Smooth muscle cell (in vitro differentiated cells): ENCODE measurements around the gene CCDC122. TPM values are rescaled to one million over a fixed set of nuclear protein-coding genes. Genes with fewer than 3 reads are reported as not detected.

ENCODE experiments used
- DNase-seq: peaks from one replicate; lab custom pipeline; 2025; ENCODE audit not compliant: unreplicated experiment; lab: John Stamatoyannopoulos, UW
- H2AFZ ChIP-seq: fragments of 200-600 bp; sonication (generic); 2 replicates; pipeline ENCODE4 v1.6.0; 2016; ENCODE audit warnings: antibody characterized with exemption, low read depth, mild to moderate bottlenecking
- H3F3A ChIP-seq: fragments of 200-600 bp; sonication (generic); 2 replicates; pipeline ENCODE4 v1.6.0; 2017; ENCODE audit warnings: antibody characterized with exemption, low read depth
- H3K27ac ChIP-seq: fragments of 200-600 bp; sonication (generic); 2 replicates; pipeline ENCODE4 v1.5.1; 2016; ENCODE audit warnings: low read depth, mild to moderate bottlenecking
- H3K27me3 ChIP-seq: fragments of 200-600 bp; sonication (generic); 2 replicates; pipeline ENCODE4 v1.6.1; 2016; ENCODE audit warnings: low read depth, mild to moderate bottlenecking
- H3K36me3 ChIP-seq: fragments of 200-600 bp; sonication (generic); 2 replicates; pipeline ENCODE4 v1.5.1; 2016; ENCODE audit warnings: low read depth
- H3K4me1 ChIP-seq: fragments of 200-600 bp; sonication (generic); 2 replicates; pipeline ENCODE4 v1.5.1; 2016; ENCODE audit warnings: low read depth
- H3K4me2 ChIP-seq: fragments of 200-600 bp; sonication (generic); 2 replicates; pipeline ENCODE4 v1.6.0; 2016; ENCODE audit warnings: mild to moderate bottlenecking
- H3K4me3 ChIP-seq: fragments of 200-600 bp; sonication (generic); 2 replicates; pipeline ENCODE4 v1.5.1; 2016; ENCODE audit warnings: mild to moderate bottlenecking
- H3K79me2 ChIP-seq: fragments of 200-600 bp; sonication (generic); 2 replicates; pipeline ENCODE4 v1.6.0; 2016; ENCODE audit warnings: low read depth, mild to moderate bottlenecking
- H3K9ac ChIP-seq: fragments of 200-600 bp; sonication (generic); 2 replicates; pipeline ENCODE4 v1.6.0; 2016; ENCODE audit warnings: low read depth
- H3K9me3 ChIP-seq: fragments of 200-600 bp; sonication (generic); replicated peaks from 2 replicates; pipeline ENCODE4 v1.5.1; 2016; ENCODE audit warnings: low read depth
- H4K20me1 ChIP-seq: fragments of 200-600 bp; sonication (generic); 2 replicates; pipeline ENCODE4 v1.6.0; 2016; ENCODE audit warnings: low read depth
- WGBS: methylation state at CpG from one replicate; pipeline ENCODE4 v1.1.7; 2016; ENCODE audit warnings: low lambda C conversion rate; 5-methylcytosine and 5-hydroxymethylcytosine counted together
- polyA plus RNA-seq: library from polyadenylated mRNA; unstranded; fragments of >200 nt; fragmentation: Nextera tagmentation; extraction: Ambion mirVana; gene quantifications from 2 replicates; pipeline ENCODE4 v1.2.1, GENCODE V29; 2016
- total RNA-seq: library from RNA; depleted of rRNA; stranded (reverse); fragments of >200 nt; gene quantifications from 2 replicates; pipeline ENCODE4 v1.2.3, GENCODE V29; 2014
- TF ChIP-seq, protein P1 (sequence below): fragments of 200-600 bp; sonication (generic); IDR thresholded peaks from 2 replicates; pipeline ENCODE4 v1.5.1; 2017; ENCODE audit warnings: borderline replicate concordance, mild to moderate bottlenecking, antibody characterized with exemption; ENCODE audit not compliant: insufficient read depth, poor library complexity, severe bottlenecking

Gene CCDC122
- total and polyA plus RNA-seq, 2 experiments from 2014 or later, result 2.8 to 3.8 TPM

DNA sequence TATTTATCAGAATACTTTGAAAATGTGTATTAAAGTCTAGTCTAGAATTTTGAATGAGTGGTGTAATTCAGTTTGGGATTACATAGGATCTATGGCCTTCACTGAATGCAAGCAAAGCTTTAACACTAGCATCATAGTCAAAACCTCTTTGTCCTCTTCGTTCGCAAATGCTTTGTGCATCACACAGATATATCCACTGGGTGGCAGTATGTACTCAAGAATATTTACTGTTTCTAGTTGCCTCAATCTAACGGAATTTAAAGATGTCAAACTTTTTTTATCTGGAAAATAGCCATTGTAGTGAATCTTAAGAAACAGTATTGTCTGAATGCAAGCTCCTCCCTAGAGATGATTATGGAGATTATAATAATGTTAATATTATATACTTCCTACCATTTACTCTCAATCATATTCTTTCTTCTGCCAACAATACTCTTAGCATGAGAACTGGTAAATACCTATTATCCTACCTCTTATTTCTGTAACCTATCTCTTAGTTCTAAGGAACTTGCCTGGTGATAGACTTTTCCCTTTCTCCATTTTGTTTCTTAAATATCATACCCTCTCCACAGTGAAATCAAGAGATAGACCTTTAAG is 26.0 kb upstream of the CCDC122 start:
- no peak overlapping the region for H2AFZ ChIP-seq
- H3K4me2 ChIP-seq, result no peak overlapping the region
- H3K79me2 ChIP-seq, result no peaks in the 10 kb centered on the region
- no peaks in the 10 kb centered on the region for H3K36me3 ChIP-seq
- H3K4me3 ChIP-seq, result no peak overlapping the region
- no peaks in the 10 kb centered on the region for H3K9me3 ChIP-seq
- no peaks in the 10 kb centered on the region for H3K4me1 ChIP-seq
- H3F3A ChIP-seq, result no peaks in the 10 kb centered on the region
- H3K27ac ChIP-seq, result no peak overlapping the region
- H4K20me1 ChIP-seq, result no peaks in the 10 kb centered on the region
- H3K27me3 ChIP-seq, result no peaks in the 10 kb centered on the region
- no peak for DNase-seq
- 2% methylated on average over 3 of the region's 3 CpGs for WGBS
- H3K9ac ChIP-seq, result no peak overlapping the region
- TF ChIP-seq, protein P1, sequence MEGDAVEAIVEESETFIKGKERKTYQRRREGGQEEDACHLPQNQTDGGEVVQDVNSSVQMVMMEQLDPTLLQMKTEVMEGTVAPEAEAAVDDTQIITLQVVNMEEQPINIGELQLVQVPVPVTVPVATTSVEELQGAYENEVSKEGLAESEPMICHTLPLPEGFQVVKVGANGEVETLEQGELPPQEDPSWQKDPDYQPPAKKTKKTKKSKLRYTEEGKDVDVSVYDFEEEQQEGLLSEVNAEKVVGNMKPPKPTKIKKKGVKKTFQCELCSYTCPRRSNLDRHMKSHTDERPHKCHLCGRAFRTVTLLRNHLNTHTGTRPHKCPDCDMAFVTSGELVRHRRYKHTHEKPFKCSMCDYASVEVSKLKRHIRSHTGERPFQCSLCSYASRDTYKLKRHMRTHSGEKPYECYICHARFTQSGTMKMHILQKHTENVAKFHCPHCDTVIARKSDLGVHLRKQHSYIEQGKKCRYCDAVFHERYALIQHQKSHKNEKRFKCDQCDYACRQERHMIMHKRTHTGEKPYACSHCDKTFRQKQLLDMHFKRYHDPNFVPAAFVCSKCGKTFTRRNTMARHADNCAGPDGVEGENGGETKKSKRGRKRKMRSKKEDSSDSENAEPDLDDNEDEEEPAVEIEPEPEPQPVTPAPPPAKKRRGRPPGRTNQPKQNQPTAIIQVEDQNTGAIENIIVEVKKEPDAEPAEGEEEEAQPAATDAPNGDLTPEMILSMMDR, result peak; percentile 82

DNA sequence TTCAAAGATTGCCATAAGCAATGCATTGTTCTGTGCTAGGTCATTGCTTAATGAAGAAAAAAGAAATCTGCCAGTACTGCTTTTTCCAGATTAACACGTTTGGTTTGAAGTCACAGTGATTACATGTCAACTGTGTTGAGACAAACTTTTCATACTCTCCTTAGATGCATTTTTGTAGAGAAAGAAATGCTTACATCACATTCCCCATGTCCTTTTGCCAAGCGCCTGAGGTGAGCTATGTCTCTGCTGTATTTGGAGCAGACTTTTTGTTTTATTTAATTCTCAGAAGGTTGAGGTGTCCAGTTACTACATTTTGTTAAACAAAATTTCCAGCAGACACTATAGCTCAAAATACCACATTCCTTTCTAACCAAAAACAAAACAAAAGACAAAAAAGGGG is 16.4 kb upstream of the CCDC122 start:
- Histone ChIP-seq H3K9me3 (no peaks in the 10 kb centered on the region), H3F3A (no peaks in the 10 kb centered on the region), H3K4me1 (no peaks in the 10 kb centered on the region), H2AFZ (no peak overlapping the region), H3K9ac (no peak overlapping the region), H3K4me2 (no peak overlapping the region), H4K20me1 (no peaks in the 10 kb centered on the region), H3K27me3 (no peaks in the 10 kb centered on the region), H3K4me3 (no peak overlapping the region), H3K36me3 (no peaks in the 10 kb centered on the region), H3K27ac (no peak overlapping the region), H3K79me2 (no peaks in the 10 kb centered on the region)
- TF ChIP-seq, protein P1, result no peak
- no peak for DNase-seq
- WGBS, result 77% methylated on average over 2 of the region's 2 CpGs

DNA sequence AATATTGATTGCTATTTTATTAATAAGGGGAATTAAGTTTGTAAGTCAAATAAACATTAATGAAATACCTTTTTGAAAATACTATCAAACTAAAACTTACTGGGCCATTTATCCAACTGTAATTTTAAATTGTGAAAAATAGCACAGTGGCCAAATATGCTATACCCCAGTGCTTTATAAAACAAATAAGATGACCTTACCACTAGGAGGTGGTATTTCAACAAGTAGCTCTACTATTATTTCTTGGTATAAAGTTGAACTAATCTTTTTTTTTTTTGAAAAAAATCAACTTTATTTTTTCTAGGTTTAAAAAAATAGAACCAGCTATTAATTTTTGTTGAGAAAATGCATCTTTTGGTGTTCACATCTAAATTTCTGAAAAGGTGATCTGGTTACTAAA is 14.9 kb upstream of the CCDC122 start:
- TF ChIP-seq, protein P1, result peak; percentile 38
- Histone ChIP-seq H3K4me2 (no peak overlapping the region), H3K27ac (no peak overlapping the region), H3K4me1 (no peaks in the 10 kb centered on the region), H3K27me3 (no peaks in the 10 kb centered on the region), H3K9me3 (no peaks in the 10 kb centered on the region), H3F3A (no peaks in the 10 kb centered on the region), H4K20me1 (no peaks in the 10 kb centered on the region), H3K36me3 (no peaks in the 10 kb centered on the region), H3K4me3 (no peak overlapping the region), H3K9ac (no peak overlapping the region), H3K79me2 (no peaks in the 10 kb centered on the region), H2AFZ (no peak overlapping the region)
- DNase-seq, result no peak

DNA sequence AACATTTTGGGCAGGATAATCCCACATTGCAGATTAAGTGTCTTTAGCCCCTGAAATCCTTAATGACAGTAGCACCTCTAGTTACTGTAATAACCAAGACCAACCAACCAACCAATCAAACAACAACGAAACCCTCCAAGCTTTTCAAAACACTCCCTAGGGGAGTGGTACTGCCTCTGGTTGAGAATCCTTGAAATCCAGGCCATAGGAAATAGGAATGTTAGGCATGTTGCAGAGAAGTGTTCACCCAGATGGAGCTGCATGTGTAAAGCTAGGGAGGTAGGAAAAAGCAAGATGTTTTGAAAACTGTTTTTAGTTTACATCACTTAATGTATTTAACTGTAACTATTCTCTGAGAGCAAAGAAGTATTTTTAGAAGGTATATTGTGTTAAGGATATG is 4.7 kb upstream of the CCDC122 start:
- Histone ChIP-seq H3K9ac (no peak overlapping the region), H3K27me3 (no peaks in the 10 kb centered on the region), H3K4me1 (peaks cover 5% of the 10 kb centered on the region), H4K20me1 (no peaks in the 10 kb centered on the region), H3K4me3 (no peak overlapping the region), H3K27ac (no peak overlapping the region), H3K36me3 (no peaks in the 10 kb centered on the region), H3F3A (no peaks in the 10 kb centered on the region), H3K79me2 (no peaks in the 10 kb centered on the region), H3K4me2 (no peak overlapping the region), H2AFZ (no peak overlapping the region), H3K9me3 (no peaks in the 10 kb centered on the region)
- WGBS, result 69% methylated on average over 1 of the region's 1 CpG
- no peak for DNase-seq
- TF ChIP-seq, protein P1, result no peak
